ENCODE results near the gene EIF3A.

DNA sequence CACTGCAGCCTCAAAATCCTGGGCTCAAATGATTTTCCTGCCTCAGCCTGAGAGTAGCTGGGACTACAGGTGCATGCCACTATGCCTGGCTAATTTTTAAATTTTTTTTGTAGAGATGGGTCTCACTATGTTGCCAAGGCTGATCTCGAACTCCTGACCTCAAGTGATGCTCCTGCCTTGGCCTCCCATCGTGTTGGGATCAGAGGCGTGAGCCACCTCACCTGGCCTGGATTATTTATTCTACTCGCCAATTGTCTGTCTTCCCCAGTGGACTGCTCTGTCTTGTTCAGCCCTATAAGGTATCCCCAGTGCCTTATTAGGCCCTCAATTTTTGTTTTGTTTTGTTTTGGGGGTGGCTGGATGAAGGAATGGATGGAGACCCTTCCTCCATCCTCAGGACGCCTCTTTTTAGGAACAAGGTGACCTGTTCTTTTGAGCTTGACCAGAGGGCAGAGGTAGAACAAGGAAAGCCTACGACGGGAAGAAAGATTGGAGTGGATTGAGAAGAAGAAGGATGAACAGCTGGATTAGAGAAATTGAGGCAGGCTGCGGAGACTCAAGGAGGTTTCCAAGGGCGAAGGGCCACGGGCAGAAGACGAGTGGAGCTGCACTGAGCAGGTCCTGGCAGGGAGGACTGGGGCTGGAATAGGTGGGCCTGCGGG lies 22.8 kb upstream of the EIF3A start:
- TF ChIP-seq, protein P1, sequence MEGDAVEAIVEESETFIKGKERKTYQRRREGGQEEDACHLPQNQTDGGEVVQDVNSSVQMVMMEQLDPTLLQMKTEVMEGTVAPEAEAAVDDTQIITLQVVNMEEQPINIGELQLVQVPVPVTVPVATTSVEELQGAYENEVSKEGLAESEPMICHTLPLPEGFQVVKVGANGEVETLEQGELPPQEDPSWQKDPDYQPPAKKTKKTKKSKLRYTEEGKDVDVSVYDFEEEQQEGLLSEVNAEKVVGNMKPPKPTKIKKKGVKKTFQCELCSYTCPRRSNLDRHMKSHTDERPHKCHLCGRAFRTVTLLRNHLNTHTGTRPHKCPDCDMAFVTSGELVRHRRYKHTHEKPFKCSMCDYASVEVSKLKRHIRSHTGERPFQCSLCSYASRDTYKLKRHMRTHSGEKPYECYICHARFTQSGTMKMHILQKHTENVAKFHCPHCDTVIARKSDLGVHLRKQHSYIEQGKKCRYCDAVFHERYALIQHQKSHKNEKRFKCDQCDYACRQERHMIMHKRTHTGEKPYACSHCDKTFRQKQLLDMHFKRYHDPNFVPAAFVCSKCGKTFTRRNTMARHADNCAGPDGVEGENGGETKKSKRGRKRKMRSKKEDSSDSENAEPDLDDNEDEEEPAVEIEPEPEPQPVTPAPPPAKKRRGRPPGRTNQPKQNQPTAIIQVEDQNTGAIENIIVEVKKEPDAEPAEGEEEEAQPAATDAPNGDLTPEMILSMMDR (IDR thresholded peaks at IDR 0.05; ENCODE audit: insufficient read depth, low read depth, low read length) = no peak
- TF ChIP-seq EZH2 (IDR thresholded peaks at IDR 0.05; ENCODE audit: insufficient read depth, low read length) = no peak

All from astrocyte (in vitro differentiated cells and primary cell).